Activated T-helper 2 cell treated with anti-CD3 and anti-CD28 coated beads, Interferon-gamma antibody, Interleukin-2, Interleukin-4, amounts not matched to agents 10 μg/mL and 5 μg/mL and 100 μg/mL, durations not matched to agents 14 hours and 24 hours and 36 hours (primary cell): ENCODE results near the gene YPEL4. TPM values are rescaled to one million over a fixed set of nuclear protein-coding genes. Genes with fewer than 3 reads are reported as not detected.

Experiments used
- DNase-seq: peaks from one replicate; pipeline ENCODE4 v3.0.0; 2021; ENCODE audit warnings: low spot score
- H3K27ac Mint-ChIP-seq: one replicate; pipeline ENCODE4 v1.8.0; 2021; ENCODE audit warnings: mixed read lengths
- H3K27me3 Mint-ChIP-seq: one replicate; pipeline ENCODE4 v1.8.0; 2021; ENCODE audit warnings: low read depth, mixed read lengths
- H3K36me3 Mint-ChIP-seq: one replicate; pipeline ENCODE4 v1.8.0; 2021; ENCODE audit warnings: low read depth, mixed read lengths
- H3K4me1 Mint-ChIP-seq: one replicate; pipeline ENCODE4 v1.8.0; 2021; ENCODE audit warnings: low read depth, mixed read lengths
- H3K4me3 Mint-ChIP-seq: one replicate; pipeline ENCODE4 v1.8.0; 2021; ENCODE audit warnings: low read depth, mild to moderate bottlenecking, moderate library complexity, mixed read lengths
- H3K9me3 Mint-ChIP-seq: one replicate; pipeline ENCODE4 v1.8.0; 2021; ENCODE audit warnings: mixed read lengths
- intact Hi-C: fragments of 100-400 bp; cut with micrococcal nuclease; formaldehyde crosslinking; loops from one replicate; pipeline ENCODE4 v1.15.1; 2023
- total RNA-seq: library from RNA; stranded (reverse); gene quantifications from 2 replicates; pipeline ENCODE4 v1.2.3, GENCODE V29; 2022

Gene YPEL4
- total RNA-seq, 1 donor from 2014 or later, result 0.64 TPM

- peaks cover 5% of the 10 kb centered on the region for H3K9me3 Mint-ChIP-seq
- no peaks in the 10 kb centered on the region for H3K4me1 Mint-ChIP-seq
- no peak overlapping the region for H3K4me3 Mint-ChIP-seq
- intact Hi-C loops, result no loop called here
- peaks cover 4% of the 10 kb centered on the region for H3K27me3 Mint-ChIP-seq
- H3K27ac Mint-ChIP-seq, result no peak overlapping the region
- no peak for DNase-seq
- H3K36me3 Mint-ChIP-seq, result no peaks in the 10 kb centered on the region
These were observed 31.3 kb downstream of the YPEL4 start for GRCh38 chr11:57618438-57618837.

- Mint-ChIP-seq H3K27me3 (peaks cover 4% of the 10 kb centered on the region), H3K4me3 (no peak overlapping the region), H3K36me3 (no peaks in the 10 kb centered on the region), H3K9me3 (peaks cover 5% of the 10 kb centered on the region), H3K27ac (no peak overlapping the region), H3K4me1 (no peaks in the 10 kb centered on the region)
- DNase-seq, result no peak
- intact Hi-C loops, result no loop called here
These were observed 33.1 kb downstream of the YPEL4 start for GRCh38 chr11:57616595-57616994.

- H3K27me3 Mint-ChIP-seq, result peaks cover 7% of the 10 kb centered on the region
- peaks cover 5% of the 10 kb centered on the region for H3K9me3 Mint-ChIP-seq
- no peak for DNase-seq
- no peaks in the 10 kb centered on the region for H3K36me3 Mint-ChIP-seq
- H3K4me3 Mint-ChIP-seq, result no peak overlapping the region
- intact Hi-C loops, result no loop called here
- H3K4me1 Mint-ChIP-seq, result no peaks in the 10 kb centered on the region
- no peak overlapping the region for H3K27ac Mint-ChIP-seq
These were observed 34.4 kb downstream of the YPEL4 start for GRCh38 chr11:57615308-57615707.

GRCh38 chr11:57614234-57614772 lies 35.4 kb downstream of the YPEL4 start:
- Mint-ChIP-seq H3K27ac (no peak overlapping the region), H3K9me3 (peaks cover 2% of the 10 kb centered on the region), H3K27me3 (peaks cover 7% of the 10 kb centered on the region), H3K4me1 (no peaks in the 10 kb centered on the region), H3K4me3 (no peak overlapping the region), H3K36me3 (no peaks in the 10 kb centered on the region)
- intact Hi-C loops, result no loop called here
- DNase-seq, result no peak

- intact Hi-C loops, result no loop called here
- Mint-ChIP-seq H3K4me1 (no peaks in the 10 kb centered on the region), H3K27ac (no peak overlapping the region), H3K36me3 (no peaks in the 10 kb centered on the region), H3K4me3 (no peak overlapping the region), H3K9me3 (no peaks in the 10 kb centered on the region), H3K27me3 (peaks cover 15% of the 10 kb centered on the region)
- DNase-seq, result no peak
These were observed 39.5 kb downstream of the YPEL4 start for GRCh38 chr11:57610170-57610569.

- Mint-ChIP-seq H3K9me3 (no peaks in the 10 kb centered on the region), H3K4me1 (no peaks in the 10 kb centered on the region), H3K27me3 (peaks cover 16% of the 10 kb centered on the region), H3K27ac (no peak overlapping the region), H3K36me3 (no peaks in the 10 kb centered on the region), H3K4me3 (no peak overlapping the region)
- no peak for DNase-seq
- intact Hi-C loops, result no loop called here
These were observed 44.7 kb downstream of the YPEL4 start for GRCh38 chr11:57605028-57605420.

- peaks cover 21% of the 10 kb centered on the region for H3K27me3 Mint-ChIP-seq
- H3K4me1 Mint-ChIP-seq, result no peaks in the 10 kb centered on the region
- no peak overlapping the region for H3K4me3 Mint-ChIP-seq
- DNase-seq, result no peak
- no peak overlapping the region for H3K27ac Mint-ChIP-seq
- intact Hi-C loops, result no loop called here
- H3K36me3 Mint-ChIP-seq, result no peaks in the 10 kb centered on the region
- H3K9me3 Mint-ChIP-seq, result no peaks in the 10 kb centered on the region
These were observed 45.2 kb downstream of the YPEL4 start for GRCh38 chr11:57604296-57605027.

- Mint-ChIP-seq H3K4me1 (no peaks in the 10 kb centered on the region), H3K9me3 (no peaks in the 10 kb centered on the region), H3K4me3 (no peak overlapping the region), H3K27me3 (peaks cover 31% of the 10 kb centered on the region), H3K27ac (no peak overlapping the region), H3K36me3 (no peaks in the 10 kb centered on the region)
- intact Hi-C loops, result no loop called here
- no peak for DNase-seq
These were observed 48.4 kb downstream of the YPEL4 start for GRCh38 chr11:57601297-57601696.

GRCh38 chr11:57599381-57599780 lies 50.3 kb downstream of the YPEL4 start:
- no peak overlapping the region for H3K4me3 Mint-ChIP-seq
- H3K9me3 Mint-ChIP-seq, result no peaks in the 10 kb centered on the region
- H3K27me3 Mint-ChIP-seq, result peaks cover 34% of the 10 kb centered on the region
- H3K36me3 Mint-ChIP-seq, result no peaks in the 10 kb centered on the region
- no peaks in the 10 kb centered on the region for H3K4me1 Mint-ChIP-seq
- intact Hi-C loops, result no loop called here
- H3K27ac Mint-ChIP-seq, result no peak overlapping the region
- DNase-seq, result no peak

GRCh38 chr11:57598831-57599155 lies 50.9 kb downstream of the YPEL4 start:
- Mint-ChIP-seq H3K36me3 (no peaks in the 10 kb centered on the region), H3K4me3 (no peak overlapping the region), H3K27ac (no peak overlapping the region), H3K9me3 (no peaks in the 10 kb centered on the region), H3K4me1 (no peaks in the 10 kb centered on the region), H3K27me3 (peaks cover 40% of the 10 kb centered on the region)
- DNase-seq, result no peak
- intact Hi-C loops, result no loop called here

GRCh38 chr11:57597916-57598830 lies 51.5 kb downstream of the YPEL4 start:
- H3K27me3 Mint-ChIP-seq, result peaks cover 40% of the 10 kb centered on the region
- H3K4me1 Mint-ChIP-seq, result no peaks in the 10 kb centered on the region
- H3K9me3 Mint-ChIP-seq, result no peaks in the 10 kb centered on the region
- H3K36me3 Mint-ChIP-seq, result no peaks in the 10 kb centered on the region
- H3K27ac Mint-ChIP-seq, result no peak overlapping the region
- intact Hi-C loops, result no loop called here
- no peak for DNase-seq
- no peak overlapping the region for H3K4me3 Mint-ChIP-seq

GRCh38 chr11:57597461-57597915 lies 52.2 kb downstream of the YPEL4 start, which contains the start of gene SERPING1:
SERPING1 (plus strand) TSS chr11:57597685; CDS start chr11:57598271, 586 bp downstream.
- Mint-ChIP-seq H3K27me3 (peaks cover 43% of the 10 kb centered on the region), H3K9me3 (no peaks in the 10 kb centered on the region), H3K36me3 (no peaks in the 10 kb centered on the region), H3K4me3 (no peak within 1 kb of the TSS), H3K4me1 (no peaks in the 10 kb centered on the region), H3K27ac (no peak within 1 kb of the TSS)
- intact Hi-C loops, result no loop called here
- DNase-seq, result no peak
